GM12864 (cell line): Measurements from ENCODE around the gene PRKCZ.

Experiments
- DNase-seq: peaks from one replicate; pipeline ENCODE4 v3.0.0-alpha.2; 2011; ENCODE audit warnings: low read depth
- H3K4me3 ChIP-seq: 2 replicates; pipeline ENCODE4 v1.5.1; 2011; ENCODE audit warnings: mild to moderate bottlenecking, low read depth, low read length, control low read depth
- TF ChIP-seq, protein P1 (sequence below): IDR thresholded peaks from 2 replicates; pipeline ENCODE4 v1.5.1; 2011; ENCODE audit warnings: low read depth, mild to moderate bottlenecking, moderate library complexity, low read length, control low read depth, inconsistent platforms; ENCODE audit errors: missing control alignments

PRKCZ gene

GRCh38 chr1:2200308-2200943 lies 150.2 kb downstream of the PRKCZ start:
- TF ChIP-seq, protein P1, sequence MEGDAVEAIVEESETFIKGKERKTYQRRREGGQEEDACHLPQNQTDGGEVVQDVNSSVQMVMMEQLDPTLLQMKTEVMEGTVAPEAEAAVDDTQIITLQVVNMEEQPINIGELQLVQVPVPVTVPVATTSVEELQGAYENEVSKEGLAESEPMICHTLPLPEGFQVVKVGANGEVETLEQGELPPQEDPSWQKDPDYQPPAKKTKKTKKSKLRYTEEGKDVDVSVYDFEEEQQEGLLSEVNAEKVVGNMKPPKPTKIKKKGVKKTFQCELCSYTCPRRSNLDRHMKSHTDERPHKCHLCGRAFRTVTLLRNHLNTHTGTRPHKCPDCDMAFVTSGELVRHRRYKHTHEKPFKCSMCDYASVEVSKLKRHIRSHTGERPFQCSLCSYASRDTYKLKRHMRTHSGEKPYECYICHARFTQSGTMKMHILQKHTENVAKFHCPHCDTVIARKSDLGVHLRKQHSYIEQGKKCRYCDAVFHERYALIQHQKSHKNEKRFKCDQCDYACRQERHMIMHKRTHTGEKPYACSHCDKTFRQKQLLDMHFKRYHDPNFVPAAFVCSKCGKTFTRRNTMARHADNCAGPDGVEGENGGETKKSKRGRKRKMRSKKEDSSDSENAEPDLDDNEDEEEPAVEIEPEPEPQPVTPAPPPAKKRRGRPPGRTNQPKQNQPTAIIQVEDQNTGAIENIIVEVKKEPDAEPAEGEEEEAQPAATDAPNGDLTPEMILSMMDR = no peak
- no peak overlapping the region for H3K4me3 ChIP-seq
- no peak for DNase-seq

DNA sequence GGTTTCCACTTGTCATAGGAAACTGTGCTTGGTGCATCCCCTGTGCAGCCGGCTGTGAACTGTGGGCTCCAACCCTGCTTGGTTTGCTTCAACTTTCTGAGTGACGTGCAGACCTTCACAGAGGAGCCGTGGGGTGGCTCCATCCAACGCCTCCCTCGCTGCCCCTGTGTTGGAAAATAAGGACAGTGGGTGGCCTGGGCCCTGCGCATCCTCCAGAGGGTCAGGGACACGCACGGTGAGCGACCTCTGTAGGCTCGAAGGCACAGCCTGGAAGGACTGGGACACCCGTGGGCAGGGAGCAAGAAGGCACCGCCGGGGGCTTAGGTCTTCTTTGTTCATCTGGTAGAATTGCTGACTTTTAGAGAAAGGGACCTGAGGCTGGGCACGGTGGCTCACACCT lies 150.9 kb downstream of the PRKCZ start:
- TF ChIP-seq, protein P1 = no peak
- no peak for DNase-seq
- H3K4me3 ChIP-seq = no peak overlapping the region

DNA sequence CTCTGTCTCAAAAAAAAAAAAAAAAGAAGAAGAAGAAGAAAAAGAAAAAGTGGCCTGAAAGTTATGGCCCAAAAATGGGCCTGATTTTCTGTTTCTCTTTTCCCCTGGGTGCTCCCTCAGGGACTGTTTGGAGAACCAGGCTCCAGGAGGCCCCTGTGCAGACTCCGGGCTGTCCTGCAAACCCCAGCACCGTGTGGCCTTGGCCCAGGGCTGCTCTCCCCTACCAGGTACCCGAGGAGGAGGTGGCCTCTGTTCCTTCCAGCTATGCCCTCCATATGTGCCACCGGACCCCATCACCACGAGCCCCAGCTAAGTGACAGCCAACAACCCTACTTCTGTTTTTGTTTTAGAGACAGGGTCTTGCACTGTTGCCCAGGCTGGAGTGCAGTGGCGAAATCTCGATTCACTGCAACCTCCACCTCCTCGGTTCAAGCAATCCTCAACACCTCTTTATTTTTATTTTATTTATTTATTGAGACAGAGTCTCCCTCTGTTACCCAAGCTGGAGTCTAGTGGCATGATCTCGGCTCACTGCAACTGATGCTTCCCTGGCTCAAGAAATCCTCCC lies 151.9 kb downstream of the PRKCZ start:
- TF ChIP-seq, protein P1 = no peak
- no peak for DNase-seq
- H3K4me3 ChIP-seq = no peak overlapping the region

DNA sequence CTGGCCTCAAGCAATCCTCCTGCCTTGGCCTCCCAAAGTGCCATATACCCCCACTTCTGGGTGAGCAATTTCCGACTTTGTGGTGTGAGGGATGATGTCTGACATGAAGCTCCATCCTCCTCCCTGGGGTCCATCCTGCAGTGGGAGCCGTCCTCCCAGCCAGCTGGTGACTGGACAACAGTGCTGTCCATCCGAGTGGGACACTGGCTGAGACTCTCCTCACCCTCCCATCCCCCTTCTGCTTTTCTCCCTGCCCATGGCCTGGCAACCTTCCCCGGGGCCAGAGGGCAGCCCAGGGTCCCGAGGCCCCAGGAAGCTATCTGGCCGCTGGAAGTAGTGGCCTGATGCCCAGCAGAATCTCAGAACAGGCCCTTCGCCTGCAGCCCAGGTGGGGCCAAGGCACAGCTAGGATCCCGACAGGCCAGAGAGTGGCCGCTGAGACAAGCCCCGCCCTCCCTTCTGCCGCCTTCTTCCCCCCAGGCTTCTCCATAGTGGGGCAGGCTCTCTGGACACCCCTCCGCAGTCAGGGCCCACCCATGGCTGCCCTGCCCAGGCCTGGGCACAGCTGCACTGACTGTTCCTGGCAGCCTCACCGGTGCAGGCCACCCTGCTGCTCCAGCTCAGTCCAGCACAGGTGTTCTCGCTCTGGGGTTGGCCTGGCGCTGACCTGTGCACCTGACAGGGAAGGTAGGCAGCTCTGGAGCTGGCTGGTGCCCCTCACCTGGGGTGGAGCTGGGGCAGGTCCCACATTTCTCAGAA lies 152.8 kb downstream of the PRKCZ start:
- no peak overlapping the region for H3K4me3 ChIP-seq
- DNase-seq = no peak
- TF ChIP-seq, protein P1 = no peak

DNA sequence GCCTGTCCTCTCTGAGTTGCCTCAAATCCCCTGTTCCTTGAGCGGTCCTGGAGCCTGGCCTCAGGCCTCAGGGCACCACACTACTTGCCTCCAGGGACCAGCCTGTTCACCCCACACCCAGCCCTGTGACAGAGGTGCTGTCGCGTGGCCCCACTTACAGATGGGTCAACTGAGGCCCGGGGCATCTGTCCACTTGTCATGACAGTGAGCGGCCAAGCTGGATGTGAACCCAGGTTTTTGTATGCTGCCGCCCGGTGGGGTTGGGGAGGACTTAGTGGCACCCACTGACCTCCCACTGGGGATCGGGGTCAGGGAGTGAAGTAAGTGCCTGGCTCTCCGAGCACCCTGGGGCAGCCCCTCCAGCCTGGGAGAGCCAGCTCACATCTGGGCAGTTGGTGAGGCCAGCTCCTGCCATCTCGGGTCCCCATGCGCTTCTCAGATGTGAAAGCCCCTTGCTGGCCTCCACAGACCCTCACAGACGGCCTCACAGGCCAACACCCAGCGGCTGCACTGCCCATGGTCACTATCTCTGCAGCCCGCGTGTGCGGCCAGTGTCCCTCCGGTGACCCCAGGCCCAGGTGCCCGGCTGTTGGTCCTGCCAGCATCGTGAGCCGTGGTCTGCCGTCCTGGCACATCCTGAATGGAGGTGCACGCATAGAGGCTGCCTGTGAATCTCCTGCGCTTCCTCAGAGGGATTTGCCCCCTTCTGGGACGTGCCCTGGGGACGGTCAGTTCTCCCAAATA lies 153.6 kb downstream of the PRKCZ start:
- H3K4me3 ChIP-seq = no peak overlapping the region
- TF ChIP-seq, protein P1 = no peak
- DNase-seq = no peak

- H3K4me3 ChIP-seq = peak overlapping the region; percentile 36; the same call in 1 of the 2 replicates
- TF ChIP-seq, protein P1 = no peak
- no peak for DNase-seq
These were observed 154.4 kb downstream of the PRKCZ start for GRCh38 chr1:2204415-2205190.
